ENCODE results near the gene NR1D2. TPM values are rescaled to one million over a fixed set of nuclear protein-coding genes. Genes with fewer than 3 reads are reported as not detected.

Gene NR1D2
- total RNA-seq, 1 donor from 2014 or later: 6.1 TPM

GRCh38 chr3:23952646-23953045 is 7.6 kb downstream of the NR1D2 start:
- H3K4me3 ChIP-seq (ENCODE audit: low read depth, low read length): no peak overlapping the region
- DNase-seq (ENCODE audit: low read depth): no peak
- TF ChIP-seq, protein P1, sequence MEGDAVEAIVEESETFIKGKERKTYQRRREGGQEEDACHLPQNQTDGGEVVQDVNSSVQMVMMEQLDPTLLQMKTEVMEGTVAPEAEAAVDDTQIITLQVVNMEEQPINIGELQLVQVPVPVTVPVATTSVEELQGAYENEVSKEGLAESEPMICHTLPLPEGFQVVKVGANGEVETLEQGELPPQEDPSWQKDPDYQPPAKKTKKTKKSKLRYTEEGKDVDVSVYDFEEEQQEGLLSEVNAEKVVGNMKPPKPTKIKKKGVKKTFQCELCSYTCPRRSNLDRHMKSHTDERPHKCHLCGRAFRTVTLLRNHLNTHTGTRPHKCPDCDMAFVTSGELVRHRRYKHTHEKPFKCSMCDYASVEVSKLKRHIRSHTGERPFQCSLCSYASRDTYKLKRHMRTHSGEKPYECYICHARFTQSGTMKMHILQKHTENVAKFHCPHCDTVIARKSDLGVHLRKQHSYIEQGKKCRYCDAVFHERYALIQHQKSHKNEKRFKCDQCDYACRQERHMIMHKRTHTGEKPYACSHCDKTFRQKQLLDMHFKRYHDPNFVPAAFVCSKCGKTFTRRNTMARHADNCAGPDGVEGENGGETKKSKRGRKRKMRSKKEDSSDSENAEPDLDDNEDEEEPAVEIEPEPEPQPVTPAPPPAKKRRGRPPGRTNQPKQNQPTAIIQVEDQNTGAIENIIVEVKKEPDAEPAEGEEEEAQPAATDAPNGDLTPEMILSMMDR (conservative IDR thresholded peaks at IDR 0.05; ENCODE audit: low read depth, low read length): no peak

GRCh38 chr3:23953523-23953922 is 8.4 kb downstream of the NR1D2 start:
- no peak overlapping the region for H3K4me3 ChIP-seq (ENCODE audit: low read depth, low read length)
- DNase-seq (ENCODE audit: low read depth): no peak
- TF ChIP-seq, protein P1 (conservative IDR thresholded peaks at IDR 0.05; ENCODE audit: low read depth, low read length): no peak

DNA sequence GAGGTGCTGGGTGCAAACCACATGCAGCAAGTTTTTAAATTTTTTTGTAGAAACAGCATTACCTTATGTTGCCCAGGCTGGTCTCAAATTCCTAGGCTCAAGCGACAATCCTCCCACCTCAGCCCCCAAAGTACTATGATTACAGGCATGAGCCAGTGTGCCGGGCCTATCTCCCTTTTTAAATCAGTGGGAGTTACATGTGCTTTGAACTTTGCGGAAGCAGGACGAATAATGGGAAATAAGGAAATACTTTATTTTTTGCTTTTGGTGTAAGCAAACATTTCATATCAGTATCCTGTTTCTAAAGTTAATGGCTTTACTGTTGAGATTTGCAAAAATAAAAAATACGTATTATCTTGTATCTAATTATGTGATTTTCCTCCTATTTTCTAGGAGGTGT is 9.1 kb downstream of the NR1D2 start:
- DNase-seq (ENCODE audit: low read depth): no peak
- no peak overlapping the region for H3K4me3 ChIP-seq (ENCODE audit: low read depth, low read length)
- TF ChIP-seq, protein P1 (conservative IDR thresholded peaks at IDR 0.05; ENCODE audit: low read depth, low read length): no peak

- H3K4me3 ChIP-seq (ENCODE audit: low read depth, low read length): no peak overlapping the region
- no peak for DNase-seq (ENCODE audit: low read depth)
- TF ChIP-seq, protein P1 (conservative IDR thresholded peaks at IDR 0.05; ENCODE audit: low read depth, low read length): no peak
These were observed 11.6 kb downstream of the NR1D2 start for GRCh38 chr3:23956701-23957100.

GRCh38 chr3:23959135-23959900 is 14.2 kb downstream of the NR1D2 start:
- peak; percentile 85 for DNase-seq (ENCODE audit: low read depth)
- no peak overlapping the region for H3K4me3 ChIP-seq (ENCODE audit: low read depth, low read length)

DNA sequence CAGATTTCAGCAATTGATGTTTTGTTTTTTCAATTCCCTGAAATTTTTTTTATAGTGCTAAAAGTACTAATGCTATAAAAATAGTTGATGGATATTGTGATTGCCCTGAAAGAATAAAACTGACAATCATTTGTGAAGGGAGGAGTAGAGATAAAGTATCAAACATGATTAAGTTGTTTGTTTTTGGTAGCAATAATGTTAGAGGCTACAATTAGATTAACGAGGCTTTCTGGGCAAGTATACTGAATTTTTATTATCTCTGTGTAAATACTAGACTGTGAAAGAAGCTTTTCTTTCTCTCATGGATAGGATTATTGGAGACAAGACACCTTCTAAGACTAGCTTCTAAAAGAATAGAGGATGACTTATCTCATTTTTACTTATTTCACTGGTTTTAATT is 15.6 kb downstream of the NR1D2 start:
- TF ChIP-seq, protein P1 (conservative IDR thresholded peaks at IDR 0.05; ENCODE audit: low read depth, low read length): no peak
- H3K4me3 ChIP-seq (ENCODE audit: low read depth, low read length): no peak overlapping the region
- no peak for DNase-seq (ENCODE audit: low read depth)

More at GRCh38 chr3:23959135-23959900, 14.2 kb downstream of the NR1D2 start:
- TF ChIP-seq, protein P1 (conservative IDR thresholded peaks at IDR 0.05; ENCODE audit: low read depth, low read length): no peak

DNA sequence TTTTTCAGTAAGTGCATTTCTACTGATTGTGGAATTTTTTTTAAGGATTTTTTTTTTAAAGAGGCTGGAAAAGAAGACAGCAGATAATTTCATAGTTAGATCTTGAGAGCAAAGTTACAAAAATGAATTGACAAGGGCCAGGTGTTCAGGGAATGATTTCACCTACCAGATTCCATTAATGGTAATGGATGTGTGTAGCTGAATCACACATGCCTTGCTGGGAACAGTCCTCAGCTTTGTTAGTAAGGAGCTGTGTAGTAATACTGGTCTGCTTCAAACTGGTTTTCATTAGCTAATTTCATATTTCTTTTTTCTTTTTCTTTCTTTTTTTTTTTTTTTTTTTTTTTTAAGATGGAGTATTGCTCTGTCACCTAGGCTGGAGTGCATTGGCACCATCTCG is 16.0 kb downstream of the NR1D2 start:
- TF ChIP-seq, protein P1 (conservative IDR thresholded peaks at IDR 0.05; ENCODE audit: low read depth, low read length): no peak
- DNase-seq (ENCODE audit: low read depth): no peak
- H3K4me3 ChIP-seq (ENCODE audit: low read depth, low read length): no peak overlapping the region
